Left renal cortex interstitium (tissue), 4 donors: ENCODE results near the gene SLC25A21. TPM values are rescaled to one million over a fixed set of nuclear protein-coding genes. Genes with fewer than 3 reads are reported as not detected.
"Not testable (repeated sequence)": the region's sequence is repeated elsewhere in the genome, so short reads cannot be mapped to it uniquely, and the experiment has no call there.

ENCODE experiments used
- DNase-seq, 4 donors: peaks; one replicate each; pipeline ENCODE4 v3.0.0-alpha.2; 2013; ENCODE audit warnings: low read depth in 4 of 4, low spot score in 2 of 4, missing footprints in 1 of 4
- polyA plus RNA-seq, 4 donors: library from polyadenylated mRNA; unstranded; fragments of 120-200 nt; gene quantifications; one replicate each; pipeline ENCODE4 v1.2.1, GENCODE V29; 2013; ENCODE audit not compliant: insufficient read length in 4 of 4

The SLC25A21 gene
- polyA plus RNA-seq, 4 donors = 2.3 to 4.4 (median 3.3) TPM

DNA sequence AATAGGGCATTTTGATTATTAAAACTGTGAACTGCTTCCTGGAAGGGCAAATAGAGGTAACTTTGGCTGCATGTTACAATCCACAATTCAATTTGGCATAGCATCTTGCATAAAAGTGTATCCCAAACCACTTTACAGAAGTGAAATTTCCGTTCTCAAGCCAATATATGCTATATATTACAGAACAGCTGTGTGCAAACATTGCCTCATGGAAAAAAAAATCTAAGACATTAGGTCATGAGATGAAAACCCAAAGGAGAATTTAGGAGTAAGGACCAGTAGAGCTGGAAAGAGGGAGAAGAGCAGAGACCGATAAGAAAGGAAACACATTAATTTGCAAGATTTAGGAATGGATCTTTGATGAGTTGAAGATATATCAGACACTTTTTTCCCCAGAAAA, 271.6 kb downstream of the SLC25A21 start:
- DNase-seq = no peak

DNA sequence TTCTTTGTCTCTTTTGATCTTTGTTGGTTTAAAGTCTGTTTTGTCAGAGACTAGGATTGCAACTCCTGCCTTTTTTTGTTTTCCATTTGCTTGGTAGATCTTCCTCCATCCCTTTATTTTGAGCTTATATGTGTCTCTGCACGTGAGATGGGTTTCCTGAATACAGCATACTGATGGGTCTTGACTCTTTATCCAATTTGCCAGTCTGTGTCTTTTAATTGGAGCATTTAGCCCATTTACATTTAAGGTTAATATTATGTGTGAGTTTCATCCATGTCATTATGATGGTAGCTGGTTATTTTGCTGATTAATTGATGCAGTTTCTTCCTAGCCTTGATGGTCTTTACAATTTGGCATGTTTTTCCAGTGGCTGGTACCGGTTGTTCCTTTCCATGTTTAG, 276.1 kb downstream of the SLC25A21 start:
- not testable (repeated sequence) for DNase-seq

DNA sequence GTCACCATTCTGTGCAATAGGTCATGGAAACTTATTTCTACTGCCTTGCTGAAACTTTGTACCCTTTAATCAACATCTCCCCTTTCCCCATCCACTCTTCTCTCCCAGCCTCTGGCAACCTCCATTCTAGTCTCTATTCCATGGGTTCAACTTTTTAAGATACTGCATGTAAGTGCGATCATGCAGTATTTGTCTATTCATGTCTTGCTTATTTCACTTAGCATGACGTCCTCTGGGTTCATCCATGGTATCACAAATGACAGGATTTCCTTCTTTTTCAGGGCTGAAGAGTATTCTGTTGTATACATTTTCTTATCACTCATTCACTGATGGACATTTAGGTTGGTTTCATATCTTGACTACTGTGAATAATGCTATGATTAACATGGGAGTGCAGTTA, 288.4 kb downstream of the SLC25A21 start:
- DNase-seq = no peak

DNA sequence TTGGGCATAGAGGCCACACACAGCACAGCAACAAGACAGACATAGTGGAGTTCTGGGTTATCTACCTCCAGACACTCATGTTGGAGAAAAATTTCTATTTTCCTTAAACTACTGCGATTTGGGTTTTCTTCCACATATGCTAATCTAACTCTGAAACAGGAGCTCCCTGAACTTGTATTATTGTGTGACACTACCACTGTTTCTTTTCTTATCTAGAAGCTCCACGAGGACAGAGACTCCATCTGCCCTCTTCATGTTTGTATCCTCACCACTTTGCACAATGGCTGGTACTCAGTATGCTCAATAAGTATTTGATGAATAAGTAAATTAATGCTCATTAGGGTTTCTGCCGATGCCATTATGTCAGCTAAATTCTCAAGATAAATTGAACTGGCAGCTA, 292.1 kb downstream of the SLC25A21 start:
- DNase-seq = no peak

DNA sequence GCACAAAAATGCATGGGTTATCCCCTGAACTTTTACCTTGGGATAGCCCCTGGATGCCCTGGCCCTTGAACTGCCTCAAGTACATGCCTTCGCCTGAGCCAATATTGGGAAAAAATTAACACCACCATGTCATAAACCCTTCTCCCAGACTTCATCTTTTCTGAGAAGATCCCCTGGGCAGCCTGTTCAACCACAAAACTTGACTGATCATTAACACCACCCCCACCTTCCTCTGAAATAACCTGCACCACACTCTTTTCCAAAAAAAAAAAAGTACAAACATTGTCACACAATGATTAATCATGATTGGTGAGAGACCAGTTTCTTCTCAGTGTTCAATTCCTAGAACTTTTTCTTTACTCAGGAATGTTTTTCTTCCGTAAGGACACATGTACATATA, 292.8 kb downstream of the SLC25A21 start:
- no peak for DNase-seq

DNA sequence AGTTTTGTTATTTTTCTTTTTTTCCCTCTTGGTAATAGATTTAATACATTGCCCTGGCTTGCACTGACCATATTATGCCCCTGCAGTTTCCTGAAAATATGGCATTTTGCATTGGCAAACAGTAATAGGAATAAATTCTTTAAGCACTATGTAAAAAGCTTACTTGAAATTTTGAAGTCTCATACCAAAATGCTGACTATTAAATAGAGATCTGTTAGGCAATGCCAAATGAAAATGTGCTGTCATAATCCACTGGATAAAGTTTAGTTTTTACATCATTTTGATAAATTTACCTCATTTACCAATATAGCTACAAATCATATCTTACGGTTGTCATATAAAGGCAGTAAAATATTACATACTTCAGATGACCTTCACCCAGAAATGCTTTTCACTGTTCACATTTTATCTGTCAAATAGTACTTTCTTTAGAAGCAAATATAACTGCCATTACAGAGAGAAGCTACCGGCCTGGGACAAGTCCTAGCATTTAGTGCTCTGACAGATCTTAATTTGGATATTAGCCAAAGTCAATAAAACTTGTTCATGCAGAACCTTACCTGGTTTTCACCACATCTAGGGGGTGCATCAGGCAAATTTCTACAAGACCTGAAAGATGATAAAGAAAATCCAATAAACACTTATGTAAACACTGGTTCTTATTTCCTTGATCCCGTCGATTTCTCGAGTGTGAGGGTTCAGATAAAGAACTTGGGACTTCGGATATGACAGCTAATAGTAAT, 297.8 kb downstream of the SLC25A21 start:
- DNase-seq = no peak

DNA sequence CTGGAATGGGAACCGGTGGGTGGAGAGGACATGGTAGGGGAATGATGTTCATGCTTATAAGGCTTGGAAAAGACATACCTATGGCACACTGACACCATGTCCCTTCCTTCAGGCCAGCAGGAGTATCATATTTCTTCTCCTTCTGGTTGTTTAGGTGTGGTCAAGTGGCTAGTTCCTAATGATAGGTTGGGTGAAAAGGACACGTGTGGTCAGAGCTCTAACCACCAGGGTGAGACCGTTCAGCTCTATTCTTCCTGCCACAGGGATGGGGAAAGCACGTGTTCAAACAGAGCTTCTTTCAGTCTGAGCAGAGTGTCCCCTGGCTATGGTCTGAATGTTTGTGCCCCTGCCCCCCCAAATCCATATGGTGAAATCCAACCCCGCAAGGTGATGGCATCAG, 301.6 kb downstream of the SLC25A21 start:
- DNase-seq = no peak

DNA sequence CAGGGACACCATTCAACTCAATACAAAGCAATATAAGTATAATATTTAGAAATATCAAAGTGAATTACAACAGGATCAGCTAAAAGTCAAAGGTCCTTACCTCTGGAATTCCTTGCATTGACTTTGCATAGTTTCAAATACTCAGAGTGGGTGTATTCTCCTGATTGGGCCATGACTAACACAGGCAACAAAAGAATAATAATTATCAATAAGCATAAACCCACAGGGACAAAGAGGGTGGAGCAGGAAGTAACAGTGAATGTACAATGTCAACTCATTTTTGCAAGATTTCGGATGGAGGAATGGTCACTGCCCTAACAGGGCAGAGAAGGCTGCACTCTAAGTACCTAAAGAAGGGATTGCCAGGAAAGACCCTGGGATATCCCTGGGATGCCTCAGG, 303.3 kb downstream of the SLC25A21 start:
- no peak for DNase-seq

DNA sequence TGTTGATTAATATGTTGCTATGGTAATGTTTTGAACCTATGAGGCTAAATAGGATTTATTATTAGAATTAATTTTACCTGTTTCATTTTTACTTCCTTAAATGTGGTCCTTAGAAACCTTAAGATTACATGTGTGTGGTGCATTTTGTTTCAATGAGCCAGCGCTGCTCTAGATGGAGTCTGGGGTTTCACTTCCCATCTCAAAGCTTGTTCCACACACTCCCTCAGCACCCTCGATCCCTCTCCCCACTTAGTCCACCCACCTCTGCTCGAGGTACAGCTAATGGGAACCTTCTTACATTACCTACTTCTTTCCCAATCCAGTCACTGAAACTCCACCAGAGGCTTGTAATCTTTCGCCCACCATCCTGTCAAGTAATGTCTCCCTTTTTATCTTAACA, 305.5 kb downstream of the SLC25A21 start:
- no peak for DNase-seq

DNA sequence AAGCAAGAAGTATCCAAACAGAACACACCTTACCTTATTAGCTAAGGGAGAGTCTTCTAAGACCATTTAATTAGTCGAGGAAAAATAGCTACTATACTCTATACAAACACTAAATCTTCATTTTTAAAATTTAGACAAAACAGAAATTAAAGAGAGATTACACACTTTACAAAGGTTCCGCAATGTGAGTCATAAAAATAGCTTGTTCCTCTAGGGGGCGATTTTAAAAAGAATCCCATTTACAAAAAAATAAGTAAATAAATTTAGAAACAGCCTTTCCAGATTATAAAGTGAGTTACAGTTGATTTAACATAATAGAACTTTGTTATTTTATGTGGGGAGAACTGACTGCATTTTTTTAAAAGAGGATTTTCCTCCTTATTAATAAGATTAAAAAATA, 309.1 kb downstream of the SLC25A21 start:
- DNase-seq = no peak

DNA sequence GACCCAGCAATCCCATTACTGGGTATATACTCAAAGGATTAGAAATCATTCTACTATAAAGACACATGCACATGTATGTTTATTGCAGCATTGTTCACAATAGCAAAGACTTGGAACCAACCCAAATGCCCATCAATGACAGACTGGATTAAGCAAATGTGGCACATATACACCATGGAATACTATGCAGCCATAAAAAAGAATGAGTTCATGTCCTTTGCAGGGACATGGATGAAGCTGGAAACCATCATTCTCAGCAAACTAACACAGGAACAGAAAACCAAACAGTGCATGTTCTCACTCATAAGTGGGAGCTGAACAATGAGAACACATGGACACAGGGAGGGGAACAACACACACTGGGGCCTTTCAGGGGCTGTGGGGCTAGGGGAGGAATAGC, 310.2 kb downstream of the SLC25A21 start:
- not testable (repeated sequence) for DNase-seq

DNA sequence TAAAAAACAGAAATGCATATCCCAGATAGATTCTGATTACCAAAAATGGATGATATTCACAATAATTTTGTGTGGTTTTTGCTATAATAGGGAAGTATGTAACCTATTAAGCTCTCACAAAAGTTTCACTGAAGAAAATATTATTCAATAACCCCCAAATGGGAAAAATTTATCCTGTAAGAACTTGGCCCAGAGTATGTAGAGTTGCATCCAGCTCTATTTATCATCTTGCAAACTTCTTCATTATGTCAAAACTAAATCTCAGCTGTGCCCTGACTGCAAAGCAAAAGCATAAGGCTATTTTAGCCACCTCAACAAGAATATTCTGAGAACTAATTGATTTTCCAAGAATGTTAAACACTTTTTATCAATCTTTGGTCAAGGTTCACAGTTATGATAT, 311.6 kb downstream of the SLC25A21 start:
- no peak for DNase-seq

DNA sequence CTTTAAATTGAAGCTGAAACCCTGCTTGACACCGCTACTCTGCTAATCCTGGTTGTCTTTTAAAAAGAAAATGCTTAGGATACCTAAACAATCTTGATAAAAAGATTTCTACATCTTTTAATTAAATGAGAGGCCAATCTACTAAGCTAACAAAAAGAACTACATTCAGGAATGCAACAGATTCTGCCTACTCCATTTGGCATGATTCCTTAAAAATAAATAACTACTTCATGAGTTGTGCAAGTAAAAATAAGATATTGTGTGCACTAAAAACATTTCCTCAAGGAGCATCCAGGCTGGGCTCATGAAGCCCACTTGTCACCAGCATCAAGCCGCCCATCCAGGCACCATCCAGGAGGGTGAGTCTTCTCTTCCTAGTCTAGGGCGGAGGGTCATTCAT, 313.3 kb downstream of the SLC25A21 start:
- DNase-seq = no peak

DNA sequence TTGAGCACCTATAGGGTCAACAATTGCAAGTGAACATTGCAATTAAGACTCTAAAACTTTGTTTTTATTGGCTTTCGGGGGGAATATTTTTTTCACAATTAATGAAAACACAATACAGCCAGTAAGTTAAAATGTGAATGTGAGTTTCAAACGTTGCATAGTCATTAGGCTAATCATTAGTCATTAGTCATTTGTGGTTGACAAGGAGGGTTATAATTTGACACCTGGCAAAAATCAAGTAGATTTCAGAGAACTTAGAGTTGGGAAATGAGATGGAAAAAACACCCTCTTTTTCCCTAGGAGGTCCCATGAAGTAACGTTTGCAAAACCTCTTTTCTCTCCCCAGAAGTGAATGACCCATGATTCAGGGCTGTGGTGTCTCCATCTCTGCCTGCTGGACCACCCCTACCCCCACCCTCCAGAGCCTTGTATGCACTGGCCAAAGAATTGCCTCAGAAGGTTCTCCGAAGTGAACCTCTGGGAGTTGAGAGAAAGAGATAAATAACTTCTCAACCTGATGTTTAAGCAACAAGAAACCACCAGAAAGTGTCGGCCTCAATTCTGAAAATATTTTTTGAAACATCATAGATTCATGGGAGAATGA, 314.5 kb downstream of the SLC25A21 start:
- DNase-seq = no peak

DNA sequence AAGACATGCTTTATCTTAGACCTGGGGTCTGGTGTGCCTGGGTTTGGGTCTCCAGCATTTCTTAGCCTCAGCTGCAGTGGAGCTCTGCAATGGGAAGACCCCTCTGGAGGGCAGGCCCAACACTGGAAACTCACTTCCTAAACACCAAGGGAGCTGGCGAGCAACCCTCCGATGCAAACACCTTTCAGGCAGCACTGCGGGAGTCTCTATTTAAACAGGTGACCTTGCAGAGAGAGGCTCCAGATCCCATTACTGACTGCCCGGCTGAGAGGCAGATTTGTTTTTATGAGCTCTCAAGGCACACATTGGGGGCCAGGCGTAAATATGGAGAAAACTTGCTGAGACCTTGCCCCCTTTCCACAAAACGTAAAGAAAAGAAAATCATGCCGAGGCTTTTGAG, 315.3 kb downstream of the SLC25A21 start:
- no peak for DNase-seq

DNA sequence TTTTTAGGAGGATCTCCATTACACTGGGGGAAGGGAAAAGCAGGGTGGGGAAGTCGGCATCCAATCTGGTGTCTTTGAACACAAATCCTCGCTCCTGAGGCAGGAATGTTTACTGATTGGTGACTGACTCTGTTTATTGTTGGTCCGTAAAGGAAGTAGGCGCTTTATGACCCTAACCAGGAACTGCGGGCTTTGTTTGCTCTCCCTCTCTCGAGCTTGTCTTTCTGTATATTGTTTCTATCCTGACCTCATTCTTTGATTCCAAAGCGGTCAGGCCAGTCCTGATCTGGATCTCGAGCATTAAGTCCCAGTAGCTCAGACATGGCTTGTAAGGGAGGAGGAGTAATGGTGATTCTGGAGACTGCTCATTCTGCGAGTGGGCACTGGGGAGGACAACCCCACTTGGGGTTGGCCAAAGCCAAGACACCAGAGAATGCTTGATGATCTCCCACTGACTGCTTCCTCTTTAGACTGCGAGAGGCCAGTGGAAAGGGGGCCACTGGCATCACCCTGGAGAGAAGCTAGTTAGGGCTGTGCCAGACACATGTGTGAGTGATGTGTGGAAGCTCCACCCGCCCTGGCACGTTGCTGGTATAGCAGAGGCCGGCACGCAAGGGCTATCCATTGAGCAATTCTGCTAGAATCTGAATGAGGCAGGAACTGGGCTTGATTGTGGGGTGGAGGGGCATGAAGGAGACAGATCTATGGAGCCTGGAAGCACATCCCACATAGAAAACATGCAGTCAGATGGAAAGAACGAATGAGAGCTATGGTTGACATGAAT, 316.1 kb downstream of the SLC25A21 start:
- no peak for DNase-seq

DNA sequence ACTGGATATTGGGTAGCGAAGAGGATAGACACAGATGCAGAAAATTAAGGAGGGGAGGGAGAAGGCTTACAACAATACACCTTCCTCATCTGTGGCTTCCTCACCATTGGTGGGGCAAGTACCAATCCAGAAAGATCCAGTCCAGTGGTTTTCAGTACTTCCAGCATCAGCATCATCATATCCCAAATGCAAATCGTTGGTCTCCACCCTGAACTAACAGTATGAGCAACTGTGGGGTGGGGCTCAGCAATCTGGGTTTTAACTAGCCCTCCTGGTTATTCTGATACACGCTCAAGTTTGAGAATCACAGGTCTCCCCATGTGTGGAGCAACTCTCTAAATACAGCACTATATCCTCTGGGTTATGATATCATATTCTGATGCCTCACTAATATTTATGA, 317.0 kb downstream of the SLC25A21 start:
- DNase-seq = no peak

DNA sequence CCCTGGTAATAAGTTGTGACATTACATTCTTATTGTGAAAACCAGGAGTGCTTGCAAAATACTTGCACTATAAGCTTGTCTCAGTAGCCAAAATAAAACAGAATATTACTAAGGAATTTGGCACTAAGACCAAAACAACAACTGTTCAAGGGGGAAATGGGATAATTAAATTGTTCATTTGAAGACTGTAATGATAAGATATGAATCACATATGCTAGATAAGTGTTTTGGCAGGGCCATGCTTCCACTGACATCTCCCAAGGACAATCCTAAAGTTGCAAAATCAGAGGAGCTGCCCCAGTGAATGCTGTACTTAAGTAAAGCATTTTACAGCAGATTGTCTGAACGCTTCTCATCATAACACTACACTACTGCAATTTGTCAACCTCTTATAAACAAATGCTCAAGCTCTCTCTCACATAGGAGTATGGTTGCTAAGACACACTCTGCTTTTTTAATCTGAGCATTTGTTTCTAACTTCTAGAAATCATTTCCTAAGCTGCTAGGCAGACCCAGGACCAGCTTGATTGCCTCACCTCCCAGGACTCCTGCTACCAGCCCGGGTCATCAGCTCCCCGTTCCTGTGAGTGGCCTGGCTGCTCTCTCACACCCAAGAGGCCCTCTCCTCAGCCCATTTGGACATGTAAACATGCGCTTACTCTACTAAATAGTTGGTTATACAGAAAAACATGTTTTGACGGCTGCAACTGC, 319.3 kb downstream of the SLC25A21 start:
- DNase-seq = no peak

DNA sequence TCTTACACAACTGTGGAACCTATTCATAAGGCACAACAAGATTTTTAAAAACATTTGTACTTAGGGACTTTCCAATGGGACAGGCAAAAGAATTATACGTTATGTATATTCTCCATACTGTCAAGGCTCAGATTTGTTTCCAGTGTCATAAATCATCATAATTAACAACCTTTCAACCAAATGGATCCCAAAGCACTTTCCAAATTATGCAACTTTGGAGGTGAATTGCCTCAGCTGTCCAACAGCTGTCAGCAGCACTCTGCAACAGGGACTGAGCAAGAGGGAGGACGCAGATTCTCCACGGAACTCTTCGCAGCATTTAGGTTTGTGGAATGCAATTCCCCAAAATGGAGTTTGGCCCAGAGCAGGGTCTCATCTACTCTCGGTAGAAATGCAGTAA, 324.2 kb downstream of the SLC25A21 start:
- DNase-seq = no peak

DNA sequence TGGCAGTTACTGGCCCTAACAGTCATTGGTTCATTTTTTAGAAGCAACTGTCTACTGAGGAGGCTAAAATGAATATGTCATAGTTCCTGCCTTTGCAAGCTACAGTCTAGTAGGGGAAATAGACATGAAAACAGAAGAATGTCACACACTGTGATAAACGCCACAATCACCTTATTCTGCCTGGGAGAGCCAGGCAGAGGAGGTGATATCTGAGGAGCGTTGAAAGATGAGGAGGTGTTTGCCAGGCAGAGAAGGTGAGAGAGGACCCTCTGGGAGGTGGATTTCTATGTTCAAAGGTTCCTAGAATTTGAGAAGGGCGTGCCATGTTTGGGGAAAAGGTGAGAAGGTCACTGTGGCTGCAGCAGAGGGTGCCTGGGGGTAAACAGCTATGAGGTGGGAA, 325.0 kb downstream of the SLC25A21 start:
- no peak for DNase-seq

DNA sequence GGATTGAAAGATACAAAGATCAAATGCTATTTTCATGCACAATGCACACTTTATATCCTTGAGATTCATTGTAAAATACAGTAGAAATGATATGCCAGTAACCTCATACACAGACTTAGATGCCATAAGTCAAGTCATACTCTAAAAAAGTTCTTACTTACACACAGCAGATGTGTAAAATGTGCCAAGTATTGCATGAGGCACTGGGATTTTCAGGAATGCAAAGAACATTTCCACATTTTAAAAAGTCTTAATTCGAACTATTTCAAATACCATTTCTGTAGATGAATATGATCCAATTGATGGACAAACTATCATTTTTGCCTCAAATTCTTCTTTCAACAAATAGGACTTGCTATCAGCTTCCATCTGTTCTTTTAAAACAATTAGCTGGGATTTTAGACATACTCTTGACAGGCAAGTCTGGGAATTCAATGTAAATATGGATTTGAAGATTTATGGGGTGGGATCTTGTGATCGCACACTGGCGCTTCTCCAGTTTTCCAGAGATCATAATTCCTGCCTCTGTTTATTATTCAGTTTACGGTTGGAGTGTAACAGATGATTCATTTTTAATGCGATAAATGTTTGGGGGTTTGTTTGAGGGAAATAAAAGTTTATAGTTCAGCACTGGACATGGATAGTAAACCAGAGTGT, 326.9 kb downstream of the SLC25A21 start:
- DNase-seq = no peak
